ENCODE data around the gene TXNDC5.
"Not testable (repeated sequence)": the region's sequence is repeated elsewhere in the genome, so short reads cannot be mapped to it uniquely, and the experiment has no call there.

The TXNDC5 gene

DNA sequence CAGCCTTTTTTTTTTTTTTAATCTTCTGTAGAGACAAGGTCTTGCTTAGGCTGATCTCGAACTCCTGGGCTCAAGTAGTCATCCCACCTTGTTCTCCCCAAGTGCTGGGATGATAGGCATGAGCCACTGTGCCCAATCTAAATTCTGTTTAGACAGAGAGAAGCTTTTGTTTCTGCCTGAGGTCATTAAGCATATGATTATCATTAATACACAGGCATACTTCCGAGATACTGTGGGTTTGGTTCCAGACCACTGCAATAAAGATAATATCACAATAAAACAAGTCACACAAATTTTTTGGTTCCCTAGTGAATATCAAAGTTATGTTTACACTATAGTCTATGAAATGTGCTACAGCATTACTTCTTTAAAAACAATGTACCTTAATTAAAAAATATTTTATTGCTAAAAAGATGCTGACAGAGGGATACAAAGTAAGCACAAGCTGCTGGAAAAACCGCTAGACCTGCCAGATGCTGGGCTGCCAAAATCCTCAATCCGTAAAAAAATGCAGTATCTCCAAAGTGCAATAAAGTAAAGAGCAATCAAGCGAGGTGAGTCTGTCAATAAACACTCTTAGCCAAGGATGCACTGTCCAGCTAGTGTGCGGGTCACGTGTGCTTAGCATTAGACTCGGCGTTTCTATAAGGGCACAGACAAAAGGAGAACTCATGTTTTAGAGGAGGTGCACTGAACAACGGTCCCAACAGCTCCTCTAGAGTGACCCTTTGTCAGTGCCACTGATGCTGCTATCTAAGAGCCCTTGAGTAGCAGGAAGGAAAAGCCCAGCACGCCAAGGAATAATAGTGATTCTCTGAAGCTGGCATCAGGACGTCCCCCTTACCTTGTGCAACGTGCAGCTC lies 16.1 kb downstream of the TXNDC5 start:
- DNase-seq, result no peak

- no peak for DNase-seq
Measured at GRCh38 chr6:7893342-7893741, 17.2 kb downstream of the TXNDC5 start.

GRCh38 chr6:7892367-7892766 lies 18.2 kb downstream of the TXNDC5 start:
- not testable (repeated sequence) for DNase-seq

- DNase-seq, result no peak
Measured at GRCh38 chr6:7891078-7891872, 19.3 kb downstream of the TXNDC5 start.

DNA sequence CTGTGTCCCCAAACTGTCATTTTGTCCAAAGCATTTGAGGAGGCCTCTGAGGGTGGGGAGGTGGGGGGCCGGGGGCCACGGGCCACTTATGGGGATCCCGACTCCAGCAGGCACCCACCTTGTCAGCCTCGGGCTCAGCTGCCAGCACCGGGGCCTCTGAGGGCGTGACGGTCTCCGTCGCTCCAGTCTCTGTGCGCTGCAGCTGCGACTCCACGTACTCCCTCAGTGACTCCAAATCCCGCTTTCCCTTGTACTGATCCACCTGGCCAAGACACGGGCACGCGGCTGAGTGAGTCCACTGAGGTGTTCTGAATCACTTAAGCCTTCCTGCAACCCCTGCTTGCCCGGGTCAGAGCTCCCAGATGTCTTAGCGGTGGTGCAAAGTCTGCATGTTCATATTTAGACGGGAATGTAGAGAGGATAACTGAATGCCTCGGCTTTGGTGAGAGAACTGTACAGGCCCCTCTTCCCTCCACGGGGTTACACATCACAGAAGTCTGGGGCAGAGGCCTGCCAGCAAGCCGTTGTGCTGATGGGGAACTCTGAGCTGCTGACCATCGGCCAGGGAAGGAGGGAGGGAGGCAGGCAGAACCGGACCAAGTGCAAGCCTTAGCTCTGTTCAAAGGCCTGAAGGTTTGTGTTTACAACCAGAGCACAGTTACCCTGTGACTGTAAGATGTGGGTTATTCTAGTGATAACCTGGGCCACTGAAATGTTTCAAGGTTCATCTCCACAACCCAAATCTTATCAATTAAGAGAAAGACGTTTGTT lies 21.8 kb downstream of the TXNDC5 start:
- DNase-seq, result no peak

DNA sequence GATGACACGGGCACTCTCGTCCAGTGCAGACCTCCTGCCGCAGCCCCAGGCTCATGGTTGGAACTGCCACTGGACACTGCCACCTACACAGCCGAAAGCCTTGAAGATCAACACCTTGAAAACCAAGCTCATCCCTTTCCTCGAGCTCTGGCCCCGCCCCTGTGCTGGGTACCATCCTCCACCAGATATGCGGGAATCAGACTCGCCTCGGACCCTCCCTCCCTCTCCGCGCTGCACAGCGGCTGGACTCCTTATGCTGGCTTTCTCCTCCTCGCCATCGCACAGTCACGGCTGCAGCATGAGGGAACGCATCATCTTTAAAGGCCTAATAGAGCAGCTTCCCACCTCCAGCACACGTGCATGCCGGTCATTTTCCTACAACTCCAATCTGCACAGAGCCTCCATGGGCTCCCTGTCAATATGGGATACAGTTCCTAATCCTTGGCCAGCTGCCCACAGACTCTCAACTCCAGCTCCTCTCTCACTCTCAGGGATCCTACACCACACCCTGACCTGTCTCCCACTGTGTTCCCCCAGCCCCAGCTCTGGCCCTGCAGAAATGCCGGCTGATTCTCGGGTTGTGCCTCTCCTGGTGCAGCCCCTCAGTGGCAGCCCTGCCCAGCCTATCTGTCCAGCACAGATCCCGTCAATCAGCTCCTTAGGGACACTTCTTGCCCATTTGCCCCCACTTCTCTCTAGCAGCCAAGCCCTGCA lies 23.2 kb downstream of the TXNDC5 start:
- no peak for DNase-seq

DNA sequence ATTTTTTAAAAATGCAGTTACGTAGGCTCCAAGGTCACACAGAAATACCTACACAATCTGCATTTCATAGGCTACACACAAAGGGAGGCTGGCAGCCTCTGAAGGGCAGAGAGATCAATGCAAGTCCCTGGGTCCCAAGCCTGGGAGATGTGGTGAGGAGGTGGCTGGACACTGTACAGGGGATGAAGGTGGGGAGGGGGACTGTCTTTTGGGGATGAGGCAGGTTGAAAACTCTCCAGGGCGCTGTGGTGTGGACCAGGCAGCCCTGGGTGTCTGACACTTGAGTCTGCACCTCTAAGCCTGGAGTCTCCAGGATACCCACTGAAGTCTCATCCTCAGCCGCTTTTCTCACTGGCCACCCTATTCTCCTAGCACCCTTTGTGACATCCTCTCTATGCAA lies 24.5 kb downstream of the TXNDC5 start:
- DNase-seq, result no peak

DNA sequence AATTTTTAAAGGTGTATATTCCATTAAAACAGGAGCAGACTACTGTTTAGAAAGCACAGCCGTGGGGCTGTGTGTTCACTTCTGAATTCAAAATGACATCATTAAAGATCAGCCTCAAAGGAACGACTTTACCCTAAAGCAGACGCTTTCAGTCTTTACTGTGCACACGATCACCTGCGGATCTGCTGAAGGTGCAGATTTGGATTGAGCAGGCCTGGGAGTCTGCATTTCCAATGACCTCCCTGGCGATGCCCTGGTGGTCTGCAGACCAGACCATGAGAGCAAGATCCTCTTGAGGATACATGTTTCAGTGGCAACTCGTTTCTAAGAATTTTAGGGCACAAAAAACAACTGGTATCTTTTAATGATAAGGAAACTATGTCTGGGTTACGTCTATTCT lies 27.2 kb downstream of the TXNDC5 start:
- no peak for DNase-seq

- no peak for DNase-seq
Measured at GRCh38 chr6:7882505-7883257, 27.9 kb downstream of the TXNDC5 start.

DNA sequence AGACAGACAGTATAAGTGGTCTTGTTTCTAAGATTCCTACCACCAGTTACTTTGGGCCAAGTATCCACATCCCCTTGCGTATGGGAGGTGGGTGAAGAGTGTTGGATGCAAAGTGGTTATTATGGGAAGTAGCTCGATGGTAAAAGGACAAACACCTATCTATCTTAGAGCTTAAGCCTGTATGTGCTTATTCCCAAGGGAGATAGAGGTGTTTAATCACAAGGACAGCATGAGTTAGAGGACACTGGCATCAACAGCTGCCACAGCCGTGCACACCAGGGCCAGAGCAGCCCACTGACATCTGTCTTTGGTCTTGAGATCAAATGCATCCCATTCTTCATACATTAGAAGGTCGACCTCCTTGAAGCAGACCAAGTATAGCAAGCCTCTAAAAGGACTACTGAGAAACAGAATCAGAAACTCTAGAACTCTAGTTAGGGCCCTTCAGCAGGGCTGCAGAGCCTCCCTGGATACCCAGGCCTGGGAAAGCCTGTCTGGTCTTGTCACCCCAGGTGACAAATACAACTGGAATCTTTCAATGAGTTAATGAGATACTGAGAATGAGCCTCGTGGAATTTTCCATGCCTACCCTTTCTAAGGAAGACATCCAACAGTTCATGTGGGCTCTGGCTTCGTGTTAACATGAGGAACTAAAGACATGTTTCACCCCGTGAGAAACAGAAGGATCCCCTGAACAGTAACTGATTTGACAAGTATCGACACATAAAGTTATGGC lies 28.7 kb downstream of the TXNDC5 start:
- no peak for DNase-seq

- DNase-seq, result no peak
Measured at GRCh38 chr6:7880718-7881107, 29.9 kb downstream of the TXNDC5 start.

GRCh38 chr6:7879980-7880717 lies 30.4 kb downstream of the TXNDC5 start:
- no peak for DNase-seq

DNA sequence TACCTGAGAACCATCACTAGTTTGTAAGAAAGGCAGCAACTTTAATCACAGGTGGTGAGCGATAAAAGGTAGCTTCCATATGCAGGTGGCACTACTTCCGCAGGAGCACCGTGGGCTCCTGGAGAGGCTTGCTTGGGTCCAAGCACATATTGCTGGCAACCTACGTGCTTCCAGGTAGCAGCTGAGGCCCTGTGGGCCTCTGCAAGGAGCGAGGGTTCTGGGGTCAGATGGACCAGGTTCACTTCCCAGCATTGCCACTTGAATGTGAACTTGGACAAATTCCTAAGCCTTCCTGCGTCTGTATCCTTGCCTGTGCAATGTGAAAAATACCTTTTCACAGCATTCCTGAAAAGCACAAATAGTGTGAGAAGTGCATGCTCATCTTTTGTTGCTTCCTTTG lies 31.0 kb downstream of the TXNDC5 start:
- DNase-seq, result no peak

DNA sequence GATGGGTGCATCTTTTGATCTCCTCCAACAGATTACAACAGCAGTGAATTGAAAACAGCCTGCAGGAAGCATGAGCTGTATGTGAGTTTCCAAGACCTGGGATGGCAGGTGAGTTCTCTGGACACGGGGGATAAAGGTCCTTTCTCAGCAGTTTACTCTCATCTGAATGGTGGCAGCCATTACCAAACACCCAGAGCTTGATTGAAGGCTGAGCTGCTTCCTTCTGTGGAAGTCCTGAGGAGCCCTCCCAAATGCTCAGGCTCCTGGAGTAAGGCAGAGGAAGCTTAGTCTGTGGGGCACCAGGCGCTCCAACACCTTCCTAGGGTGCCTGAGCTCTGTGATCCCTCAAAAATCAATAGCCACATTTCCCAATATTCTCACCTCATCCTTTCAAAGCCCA lies 31.5 kb downstream of the TXNDC5 start:
- no peak for DNase-seq

DNA sequence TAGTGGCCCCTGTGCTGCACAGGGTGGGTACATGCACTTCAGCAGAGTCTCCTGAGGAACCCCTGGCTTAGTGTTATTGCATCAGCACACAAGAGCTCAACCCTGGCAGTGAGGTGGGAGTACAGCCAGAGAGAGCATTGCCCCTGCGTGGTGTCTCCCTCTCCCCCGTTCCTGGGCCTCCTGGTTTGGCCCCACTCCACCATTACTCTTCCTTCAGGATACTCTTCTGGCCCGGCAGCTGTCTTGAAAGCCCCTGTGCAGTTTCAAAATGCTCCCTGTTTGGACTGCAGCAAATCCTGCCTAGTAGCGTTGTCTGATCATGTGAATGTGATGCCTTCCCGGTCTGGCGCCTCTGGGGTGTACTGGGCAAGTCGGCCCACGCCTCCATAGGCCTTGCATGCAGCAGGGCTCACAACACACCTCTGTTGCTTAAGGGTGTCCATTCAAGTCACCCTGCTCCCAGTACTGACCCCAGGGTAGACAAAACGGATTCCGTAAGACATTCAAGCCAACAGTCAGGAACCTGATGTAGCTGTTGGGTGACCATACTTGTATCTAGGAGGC lies 32.1 kb downstream of the TXNDC5 start:
- no peak for DNase-seq

GRCh38 chr6:7868926-7869325 lies 41.7 kb downstream of the TXNDC5 start:
- no peak for DNase-seq

- no peak for DNase-seq
Measured at GRCh38 chr6:7866526-7866925, 44.1 kb downstream of the TXNDC5 start.

GRCh38 chr6:7865781-7866180 lies 44.8 kb downstream of the TXNDC5 start:
- DNase-seq, result no peak

DNA sequence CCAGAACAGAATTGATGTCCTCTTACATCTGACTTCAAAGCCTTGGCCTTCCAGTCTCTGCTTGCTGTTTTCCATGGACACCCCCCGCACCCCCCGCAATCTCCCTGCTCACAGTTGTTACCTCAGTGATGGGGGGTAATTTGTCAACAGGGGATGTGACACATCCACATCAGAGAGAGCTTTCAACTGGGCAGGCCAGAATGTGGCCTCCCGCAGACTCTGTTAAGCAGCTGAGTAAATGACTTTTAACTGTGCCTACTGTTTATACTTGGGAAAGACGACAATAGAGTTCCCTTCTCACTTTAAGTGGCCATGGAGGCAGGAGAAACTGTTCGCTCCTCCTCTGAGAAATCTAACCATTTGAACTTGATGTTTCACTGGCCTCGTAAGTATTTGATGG lies 51.0 kb downstream of the TXNDC5 start:
- no peak for DNase-seq

DNA sequence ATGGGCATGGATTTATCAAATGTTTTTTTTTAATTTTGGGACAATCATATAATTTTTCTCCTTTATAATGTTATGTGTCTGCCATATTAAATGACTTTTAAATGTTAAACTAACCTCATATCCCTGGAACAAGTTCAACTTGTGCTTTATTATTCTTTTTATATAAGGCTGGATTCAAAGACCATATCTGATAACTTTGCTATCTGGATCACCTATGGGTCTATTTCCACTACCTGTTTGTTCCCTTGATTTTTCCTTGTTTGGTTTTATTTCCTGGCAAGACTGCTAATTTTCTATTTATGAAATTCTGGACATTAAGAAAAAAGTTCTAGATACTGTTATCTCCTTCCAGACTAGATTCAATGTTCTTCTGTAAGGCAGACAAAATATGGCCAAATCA lies 58.8 kb downstream of the TXNDC5 start:
- no peak for DNase-seq

Data from cortex of kidney (tissue), 1 donor.